GM10248 (cell line): Measurements from ENCODE around the gene PEX5L.
A peak's percentile ranks its signal among the peaks of the same experiment; 100 is the strongest.
"Not testable (repeated sequence)": the region's sequence is repeated elsewhere in the genome, so short reads cannot be mapped to it uniquely, and the experiment has no call there.

Experiments
- CTCF ChIA-PET: fragments of 300-600 bp; sonication (Branson Sonifier 250); formaldehyde crosslinking; extraction: SDS; loops from one replicate; lab custom pipeline; 2021; ENCODE audit warnings: antibody characterized with exemption; lab: Yijun Ruan, JAX
- POLR2A ChIA-PET: fragments of 350-650 bp; sonication (Branson Sonifier 250); formaldehyde crosslinking; extraction: SDS; loops from one replicate; lab custom pipeline; 2020; ENCODE audit warnings: antibody characterized with exemption; lab: Yijun Ruan, JAX
- DNase-seq: peaks from one replicate; pipeline ENCODE4 v3.0.0; 2012; ENCODE audit errors: extremely low spot score
- CTCF ChIP-seq: IDR thresholded peaks from 2 replicates; pipeline ENCODE4 v1.5.1; 2012; ENCODE audit warnings: mild to moderate bottlenecking, low read depth; ENCODE audit errors: extremely low read depth, missing control alignments, control extremely low read depth

Gene PEX5L

GRCh38 chr3:180058238-180058637 lies 21.5 kb upstream of the PEX5L start:
- no peak for DNase-seq
- TF ChIP-seq CTCF, result no peak
- POLR2A ChIA-PET, result no interaction called here
- CTCF ChIA-PET, result interaction anchor here (0.7 to 1.2 kb wide), 4 partner anchors 12 to 226 kb away, joined by 3 read pairs; no protein-coding TSS in a partner anchor

- DNase-seq, CTCF ChIA-PET, POLR2A ChIA-PET: not testable (repeated sequence)
Measured at GRCh38 chr3:180055656-180056055, 18.9 kb upstream of the PEX5L start.

GRCh38 chr3:180049391-180049790 lies 12.7 kb upstream of the PEX5L start:
- DNase-seq, result no peak
- no peak for TF ChIP-seq CTCF
- POLR2A ChIA-PET, result no interaction called here
- CTCF ChIA-PET, result interaction anchor here (1.1 kb wide), 1 partner anchor 8 kb away, joined by 4 read pairs; no protein-coding TSS in a partner anchor

- no peak for TF ChIP-seq CTCF
- no peak for DNase-seq
- CTCF ChIA-PET, result interaction anchor here (1.1 kb wide), 1 partner anchor 8 kb away, joined by 4 read pairs; no protein-coding TSS in a partner anchor
- POLR2A ChIA-PET, result no interaction called here
Measured at GRCh38 chr3:180048840-180049239, 12.1 kb upstream of the PEX5L start.

- DNase-seq, result peak; percentile 22
- ChIA-PET POLR2A (no interaction called here), CTCF (no interaction called here)
- no peak for TF ChIP-seq CTCF
Measured at GRCh38 chr3:180048103-180048502, 11.4 kb upstream of the PEX5L start.

GRCh38 chr3:180040966-180041365 lies 4.2 kb upstream of the PEX5L start:
- no peak for TF ChIP-seq CTCF
- CTCF ChIA-PET, result interaction anchor here (1.5 kb wide), 1 partner anchor 10 kb away, joined by 3 read pairs; no protein-coding TSS in a partner anchor
- no peak for DNase-seq
- POLR2A ChIA-PET, result no interaction called here

- DNase-seq, result no peak
- CTCF ChIA-PET, result interaction anchor here (0.7 kb wide), 1 partner anchor 76 kb away, joined by 3 read pairs; no protein-coding TSS in a partner anchor
- TF ChIP-seq CTCF, result no peak
- POLR2A ChIA-PET, result no interaction called here
Measured at GRCh38 chr3:180036092-180036670, 556 bp downstream of the PEX5L start.
